Measurements from ENCODE around the gene TMEM266. TPM values are rescaled to one million over a fixed set of nuclear protein-coding genes. Genes with fewer than 3 reads are reported as not detected.
A peak's percentile ranks its signal among the peaks of the same experiment; 100 is the strongest.

The TMEM266 gene
- total RNA-seq, 1 donor: under 0.01 TPM

DNA sequence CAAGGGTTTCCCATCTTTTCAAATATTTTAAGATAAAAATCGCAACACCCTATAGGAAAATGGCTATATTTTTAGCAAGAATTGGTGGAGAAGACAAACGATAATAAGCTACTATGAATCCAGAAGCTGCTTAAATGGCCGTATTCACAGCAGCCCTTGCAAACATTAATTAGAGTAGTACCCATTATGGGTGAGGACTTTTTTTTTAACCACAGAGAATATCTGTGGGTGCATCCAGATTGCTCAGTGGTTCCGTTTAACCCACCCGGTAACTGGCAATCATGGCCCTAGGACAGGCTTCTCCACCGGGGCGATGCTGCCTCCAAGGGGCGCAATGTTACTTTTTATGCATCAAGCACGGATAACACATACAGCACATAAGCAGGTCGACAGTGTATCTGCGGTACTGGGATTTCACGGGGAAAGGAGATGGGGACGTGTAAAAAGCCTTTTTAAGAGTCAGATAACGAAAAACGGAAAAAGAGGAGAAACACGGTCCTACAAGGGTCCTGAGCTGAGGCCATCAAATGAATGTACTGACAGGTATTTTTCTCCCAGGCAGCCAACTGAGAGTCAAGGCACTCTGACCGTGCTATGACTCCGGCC is 968 bp upstream of the TMEM266 start:
- peak; percentile 8 for DNase-seq (ENCODE audit: low read depth)
- TF ChIP-seq, protein P1, sequence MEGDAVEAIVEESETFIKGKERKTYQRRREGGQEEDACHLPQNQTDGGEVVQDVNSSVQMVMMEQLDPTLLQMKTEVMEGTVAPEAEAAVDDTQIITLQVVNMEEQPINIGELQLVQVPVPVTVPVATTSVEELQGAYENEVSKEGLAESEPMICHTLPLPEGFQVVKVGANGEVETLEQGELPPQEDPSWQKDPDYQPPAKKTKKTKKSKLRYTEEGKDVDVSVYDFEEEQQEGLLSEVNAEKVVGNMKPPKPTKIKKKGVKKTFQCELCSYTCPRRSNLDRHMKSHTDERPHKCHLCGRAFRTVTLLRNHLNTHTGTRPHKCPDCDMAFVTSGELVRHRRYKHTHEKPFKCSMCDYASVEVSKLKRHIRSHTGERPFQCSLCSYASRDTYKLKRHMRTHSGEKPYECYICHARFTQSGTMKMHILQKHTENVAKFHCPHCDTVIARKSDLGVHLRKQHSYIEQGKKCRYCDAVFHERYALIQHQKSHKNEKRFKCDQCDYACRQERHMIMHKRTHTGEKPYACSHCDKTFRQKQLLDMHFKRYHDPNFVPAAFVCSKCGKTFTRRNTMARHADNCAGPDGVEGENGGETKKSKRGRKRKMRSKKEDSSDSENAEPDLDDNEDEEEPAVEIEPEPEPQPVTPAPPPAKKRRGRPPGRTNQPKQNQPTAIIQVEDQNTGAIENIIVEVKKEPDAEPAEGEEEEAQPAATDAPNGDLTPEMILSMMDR (IDR thresholded peaks at IDR 0.05; ENCODE audit: insufficient read depth, low read depth, low read length): peak; percentile 2
- H3K4me3 ChIP-seq (ENCODE audit: low read depth, low read length): peak overlapping the region; percentile 63

DNA sequence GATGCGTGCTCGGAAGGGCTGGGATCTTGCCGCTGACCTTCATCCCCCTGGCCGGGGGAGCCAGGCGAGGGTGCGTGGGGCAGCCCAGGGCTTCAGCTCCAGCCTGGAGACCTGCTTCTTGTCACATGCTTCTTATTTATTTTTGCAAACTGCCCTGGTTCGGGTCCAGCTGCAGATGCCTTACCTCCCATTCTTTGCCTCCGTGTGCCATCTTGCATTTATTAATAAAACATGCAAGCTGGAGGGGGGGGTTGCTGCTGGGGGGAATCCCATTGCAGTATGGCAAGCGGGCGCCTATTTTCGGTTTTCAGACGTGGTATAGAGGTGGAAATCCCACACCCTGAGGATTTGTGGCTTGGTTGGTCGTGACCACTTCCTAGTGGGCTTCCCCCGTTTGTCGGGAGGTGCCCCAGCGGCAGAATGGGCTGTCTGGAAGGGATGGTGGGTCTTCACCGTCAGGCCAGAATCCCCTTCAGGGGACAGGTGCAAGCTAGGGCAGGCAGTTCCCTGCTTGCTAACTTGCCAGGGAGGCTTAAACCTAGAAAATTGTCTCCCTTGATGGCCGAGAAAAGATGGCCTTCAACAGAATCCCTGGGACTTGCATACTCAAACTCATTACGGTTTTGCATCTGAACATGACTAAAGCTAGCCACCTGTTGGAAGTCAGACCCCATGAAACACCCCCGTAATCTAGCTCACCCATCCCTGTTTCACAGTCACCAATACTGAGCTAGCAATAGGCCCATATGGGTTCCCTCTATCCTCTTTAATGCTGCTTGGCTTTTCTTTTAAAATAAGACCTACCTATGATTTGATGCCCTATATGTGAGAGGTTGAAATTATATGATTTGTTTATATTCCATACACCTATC is 569 bp downstream of the TMEM266 start:
- TF ChIP-seq, protein P1 (IDR thresholded peaks at IDR 0.05; ENCODE audit: insufficient read depth, low read depth, low read length): no peak
- H3K4me3 ChIP-seq (ENCODE audit: low read depth, low read length): peak overlapping the region; percentile 49
- no peak for DNase-seq (ENCODE audit: low read depth)

DNA sequence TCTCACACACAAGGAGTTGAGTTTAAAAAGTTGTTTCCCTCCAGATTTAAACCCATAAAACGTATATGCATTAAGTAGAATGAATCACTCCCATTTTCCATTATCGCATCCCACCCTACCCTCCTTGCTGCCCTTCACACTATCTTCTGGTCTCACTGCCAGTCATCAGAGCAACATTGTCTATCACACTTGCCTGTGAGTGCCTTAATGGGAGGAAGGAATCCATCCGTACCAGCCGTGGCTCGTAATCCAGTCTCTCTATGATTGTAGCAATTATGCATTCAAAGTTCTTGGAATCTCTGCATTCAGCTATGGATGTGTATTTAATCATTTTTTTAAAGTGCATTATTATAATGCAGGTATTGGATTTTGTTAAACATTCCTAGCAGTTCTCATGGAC is 1.9 kb downstream of the TMEM266 start:
- no peak for DNase-seq (ENCODE audit: low read depth)
- TF ChIP-seq, protein P1 (IDR thresholded peaks at IDR 0.05; ENCODE audit: insufficient read depth, low read depth, low read length): no peak
- H3K4me3 ChIP-seq (ENCODE audit: low read depth, low read length): no peak overlapping the region

DNA sequence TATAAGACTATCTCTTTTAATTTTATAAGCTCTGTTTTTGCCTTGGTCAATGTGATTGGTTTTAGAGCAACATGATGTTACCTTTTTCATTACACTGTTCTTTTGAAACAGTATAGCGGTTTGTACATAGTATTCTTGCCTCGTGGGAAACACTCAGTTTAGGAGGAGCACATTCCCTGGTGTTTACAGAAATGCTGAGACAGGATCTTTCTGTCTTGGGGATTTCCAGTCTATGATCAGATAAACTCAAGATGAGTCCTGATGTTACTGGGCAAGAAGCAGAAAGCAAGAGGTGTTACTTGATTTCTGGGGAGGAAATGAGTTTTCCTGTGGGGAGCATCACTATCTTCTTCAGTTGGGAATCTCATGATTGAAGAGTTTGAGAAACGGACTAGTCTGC is 2.5 kb downstream of the TMEM266 start:
- no peak overlapping the region for H3K4me3 ChIP-seq (ENCODE audit: low read depth, low read length)
- TF ChIP-seq, protein P1 (IDR thresholded peaks at IDR 0.05; ENCODE audit: insufficient read depth, low read depth, low read length): no peak
- peak; percentile 48 for DNase-seq (ENCODE audit: low read depth)

DNA sequence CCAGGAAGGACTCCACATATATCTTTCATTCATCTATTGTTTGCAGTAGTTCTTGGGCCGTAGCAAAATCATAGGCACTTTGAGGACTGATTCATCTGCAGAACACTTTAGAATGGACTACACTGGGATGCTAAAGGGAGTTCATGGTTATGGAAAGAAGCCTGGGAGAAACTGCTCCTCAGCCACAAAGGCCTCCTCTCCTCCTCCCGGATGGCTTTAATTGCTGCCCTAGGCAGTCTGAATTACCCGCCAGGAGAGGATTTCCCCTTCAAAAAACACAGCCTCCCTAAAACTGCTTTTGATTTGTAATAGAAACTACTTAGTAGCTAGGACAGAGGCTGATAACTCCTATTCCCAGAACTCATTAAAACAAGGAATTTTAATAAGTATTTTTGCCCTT is 4.6 kb downstream of the TMEM266 start:
- TF ChIP-seq, protein P1 (IDR thresholded peaks at IDR 0.05; ENCODE audit: insufficient read depth, low read depth, low read length): no peak
- H3K4me3 ChIP-seq (ENCODE audit: low read depth, low read length): no peak overlapping the region
- no peak for DNase-seq (ENCODE audit: low read depth)

DNA sequence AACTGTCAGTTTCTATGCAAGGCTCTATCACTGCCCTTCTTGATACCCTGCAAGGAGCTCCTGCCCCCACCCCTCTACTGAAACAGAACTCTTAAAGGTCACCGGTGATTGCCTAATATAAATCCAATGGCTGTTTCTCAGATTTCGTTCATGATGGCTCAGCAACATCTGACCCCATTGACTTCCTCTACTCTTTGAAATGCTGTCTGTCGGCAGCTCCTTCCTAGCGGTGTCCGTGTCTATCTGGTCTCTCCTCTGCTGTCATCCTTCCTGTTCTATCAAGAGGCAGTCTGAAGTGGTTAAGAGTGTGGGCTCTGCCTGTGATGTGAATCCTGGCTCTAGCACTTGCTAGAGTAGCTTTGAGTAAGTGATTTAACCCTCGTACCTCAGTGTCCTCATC is 5.5 kb downstream of the TMEM266 start:
- DNase-seq (ENCODE audit: low read depth): no peak
- TF ChIP-seq, protein P1 (IDR thresholded peaks at IDR 0.05; ENCODE audit: insufficient read depth, low read depth, low read length): no peak
- no peak overlapping the region for H3K4me3 ChIP-seq (ENCODE audit: low read depth, low read length)

Measured in fibroblast of villous mesenchyme (primary cell).